Measurements from ENCODE around the gene ANK3.
A peak's percentile ranks its signal among the peaks of the same experiment; 100 is the strongest.

The ANK3 gene

GRCh38 chr10:60413306-60414012 lies 23.8 kb upstream of the ANK3 start:
- DNase-seq: no peak

GRCh38 chr10:60410970-60411369 lies 21.3 kb upstream of the ANK3 start:
- no peak for DNase-seq

DNA sequence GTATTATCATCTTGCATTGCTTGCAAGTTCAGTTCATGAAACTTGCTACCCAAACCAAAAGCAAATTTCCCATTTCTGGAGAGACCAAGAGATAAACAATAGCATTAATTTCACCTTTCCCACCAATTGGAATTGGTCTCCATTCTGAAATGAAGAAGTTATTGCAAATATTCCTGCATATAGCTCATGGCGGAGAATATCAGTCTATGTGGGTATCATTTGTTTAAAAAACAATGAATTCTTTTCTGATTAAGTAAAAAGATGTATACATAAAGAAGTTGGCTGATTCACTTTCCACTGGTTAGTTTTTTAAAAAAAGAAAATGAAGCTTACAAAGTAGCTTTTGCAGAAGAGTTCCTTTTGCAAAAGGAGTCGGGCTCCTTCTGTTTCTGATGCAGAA lies 19.5 kb upstream of the ANK3 start:
- DNase-seq: no peak

- DNase-seq: no peak
Observed at GRCh38 chr10:60406182-60406581, 16.5 kb upstream of the ANK3 start.

DNA sequence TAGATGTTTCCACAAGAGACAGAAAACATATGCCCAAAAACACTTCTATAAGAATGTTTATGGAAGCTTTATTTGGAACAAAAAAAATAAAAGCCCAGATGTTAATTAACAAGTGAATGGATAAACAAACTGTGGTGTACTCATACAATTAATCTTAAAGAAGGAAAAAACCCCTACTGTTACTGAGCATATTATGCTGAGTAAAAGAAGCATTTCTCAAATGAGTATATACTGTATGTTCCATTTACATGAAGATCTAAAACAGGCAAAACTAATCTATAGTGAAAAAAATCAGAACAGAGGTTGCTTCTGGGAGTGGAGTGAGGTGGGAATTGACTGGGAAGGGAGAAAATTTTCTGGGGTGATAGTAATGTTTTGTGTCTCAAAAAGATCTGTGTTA lies 15.5 kb upstream of the ANK3 start:
- no peak for DNase-seq

DNA sequence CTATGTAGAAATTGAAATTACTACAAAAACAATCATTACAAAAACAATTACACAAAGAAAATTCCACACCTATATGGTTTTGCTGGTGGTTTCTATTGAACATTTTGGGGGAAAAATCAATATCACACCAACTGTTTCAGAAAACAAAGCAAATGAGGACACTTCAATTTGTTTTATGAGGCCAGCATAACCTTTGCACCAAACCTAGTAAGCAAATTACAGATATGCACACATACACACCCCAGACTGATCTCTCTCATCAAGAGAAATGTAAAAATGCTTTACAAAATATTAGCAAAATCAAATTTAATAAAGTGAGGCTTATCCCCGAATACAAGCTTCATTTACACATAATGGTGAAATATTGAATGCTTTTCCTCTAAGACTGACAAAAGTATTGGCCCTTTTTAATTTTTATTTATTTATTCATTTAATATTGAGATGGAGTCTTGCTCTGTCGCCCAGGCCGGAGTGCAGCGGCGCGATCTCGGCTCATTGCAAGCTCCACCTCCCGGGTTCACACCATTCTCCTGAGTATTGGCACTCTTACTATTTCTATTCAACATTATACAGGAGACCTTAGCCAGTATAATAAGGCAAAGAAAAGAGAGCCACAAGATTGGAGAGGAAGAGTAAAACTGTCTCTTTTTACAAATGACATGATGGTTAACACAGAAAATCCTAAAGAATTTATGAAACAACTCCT lies 13.6 kb upstream of the ANK3 start:
- DNase-seq: no peak

DNA sequence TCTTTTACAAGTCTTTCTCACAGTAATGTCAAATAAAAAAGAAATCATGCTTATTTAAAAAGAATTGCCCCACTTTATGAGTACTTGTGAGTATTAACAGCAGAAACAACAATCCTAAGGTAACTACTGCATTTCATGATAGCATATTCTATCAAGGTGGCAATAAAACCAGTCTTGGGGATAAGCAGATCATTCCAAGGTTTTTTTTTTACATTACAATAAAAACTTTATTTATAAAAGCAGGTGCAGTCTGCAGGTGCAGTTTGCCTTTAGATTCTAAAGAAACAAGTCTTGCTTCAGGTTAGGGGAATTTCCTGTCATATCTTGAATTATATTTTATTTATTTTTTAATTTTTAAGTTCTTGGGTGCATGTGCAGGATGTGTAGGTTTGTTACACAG lies 10.7 kb upstream of the ANK3 start:
- no peak for DNase-seq

DNA sequence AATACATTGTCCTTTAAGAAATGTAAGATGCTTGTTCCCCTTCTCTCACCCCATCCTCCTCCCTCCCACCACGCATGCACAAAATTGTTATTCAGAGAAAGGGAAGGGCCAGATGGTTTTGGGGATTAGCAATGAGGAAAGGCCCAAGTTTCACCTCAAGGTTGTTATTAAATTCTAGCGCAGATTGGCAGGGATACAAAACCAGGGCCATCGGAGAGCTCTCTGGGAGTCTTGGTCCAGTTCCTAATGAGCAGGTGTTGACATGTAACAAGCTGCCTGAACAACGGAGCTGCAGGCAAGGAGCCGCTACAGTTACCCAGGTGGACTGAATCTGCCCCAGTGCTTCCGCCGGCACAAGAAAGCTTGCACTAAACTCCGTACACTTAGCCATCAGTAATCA lies 9.7 kb upstream of the ANK3 start:
- no peak for DNase-seq

DNA sequence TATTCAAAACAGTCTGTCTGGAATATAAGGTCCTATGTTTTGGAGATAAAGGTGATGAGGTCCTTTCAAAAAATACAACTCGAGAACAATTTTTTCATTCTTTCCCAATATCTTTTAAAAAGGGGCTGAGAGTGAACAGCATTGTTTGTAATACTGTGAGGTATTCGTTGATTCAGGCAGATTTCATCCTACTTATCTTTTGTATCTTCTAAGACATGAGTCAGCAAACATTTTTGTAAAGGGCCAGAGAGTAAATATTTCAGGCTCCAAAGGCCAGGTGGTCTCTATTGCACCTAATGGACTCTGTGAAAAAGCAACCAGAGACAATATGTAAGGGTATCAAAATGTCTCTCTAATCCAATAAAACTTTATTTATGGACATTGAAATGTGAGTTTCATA lies 8.1 kb upstream of the ANK3 start:
- no peak for DNase-seq

GRCh38 chr10:60396766-60397165 lies 7.1 kb upstream of the ANK3 start:
- no peak for DNase-seq

- no peak for DNase-seq
Observed at GRCh38 chr10:60395711-60396110, 6.0 kb upstream of the ANK3 start.

DNA sequence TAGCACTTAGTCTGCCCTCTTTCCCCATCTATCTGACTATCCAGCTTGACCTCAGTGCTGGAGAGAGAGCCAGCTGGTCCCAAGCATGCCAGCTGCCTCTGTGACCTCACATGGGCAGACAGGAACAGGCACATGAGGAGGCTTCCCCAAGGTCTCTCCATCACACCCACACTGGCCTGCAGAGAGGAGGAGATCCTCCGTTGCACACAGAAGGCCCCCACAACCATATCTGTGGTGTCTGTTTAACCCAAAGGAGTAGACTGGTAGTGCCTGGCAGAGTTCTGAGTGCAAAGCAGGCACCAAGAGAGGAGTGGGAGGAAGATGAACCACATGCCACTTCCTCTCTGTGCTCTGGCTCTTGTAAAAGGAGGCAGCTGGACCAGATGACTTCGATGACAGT lies 4.8 kb upstream of the ANK3 start:
- DNase-seq: no peak

- no peak for DNase-seq
Observed at GRCh38 chr10:60390224-60390626, 550 bp upstream of the ANK3 start.

- peak; percentile 50 for DNase-seq
Observed at GRCh38 chr10:60388709-60389301, 870 bp downstream of the ANK3 start.

GRCh38 chr10:60388116-60388625 lies 1.5 kb downstream of the ANK3 start:
- no peak for DNase-seq

DNA sequence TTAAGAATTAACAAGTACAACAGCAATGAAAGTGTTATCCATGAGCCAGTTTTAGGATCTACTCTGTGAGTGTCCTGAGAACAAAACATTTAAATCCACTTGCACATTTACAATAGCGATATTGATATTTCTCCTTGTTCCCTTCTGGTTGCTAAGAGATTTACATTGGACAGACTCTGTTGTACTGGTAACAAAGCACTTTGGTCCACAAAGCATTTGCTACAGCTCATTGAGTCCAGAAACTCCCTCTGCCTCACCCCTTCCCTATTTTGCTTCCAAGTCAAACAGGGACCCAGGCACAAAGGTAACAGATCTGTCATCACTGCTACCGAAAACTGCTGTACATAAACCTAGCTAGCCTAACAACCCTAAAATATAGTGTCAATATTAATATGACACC lies 2.1 kb downstream of the ANK3 start:
- DNase-seq: peak; percentile 87

DNA sequence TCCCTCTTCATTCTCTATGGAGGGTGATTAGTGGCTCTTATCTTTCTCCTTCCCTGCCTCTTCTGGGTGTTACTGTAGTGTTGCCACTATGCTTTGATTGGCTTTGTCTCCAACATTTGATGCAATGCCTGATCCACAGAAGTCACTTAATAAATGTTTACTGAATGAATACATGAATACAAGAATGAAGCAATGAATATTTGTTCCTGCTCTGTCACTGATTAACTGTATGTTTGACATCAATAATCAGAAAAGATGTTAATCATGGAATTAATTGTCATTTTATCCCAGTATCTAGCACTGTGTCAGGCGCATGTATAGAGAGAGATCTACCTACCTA lies 4.3 kb downstream of the ANK3 start:
- DNase-seq: no peak

GRCh38 chr10:60384708-60385398 lies 4.8 kb downstream of the ANK3 start:
- DNase-seq: no peak

GRCh38 chr10:60384011-60384410 lies 5.7 kb downstream of the ANK3 start:
- no peak for DNase-seq

DNA sequence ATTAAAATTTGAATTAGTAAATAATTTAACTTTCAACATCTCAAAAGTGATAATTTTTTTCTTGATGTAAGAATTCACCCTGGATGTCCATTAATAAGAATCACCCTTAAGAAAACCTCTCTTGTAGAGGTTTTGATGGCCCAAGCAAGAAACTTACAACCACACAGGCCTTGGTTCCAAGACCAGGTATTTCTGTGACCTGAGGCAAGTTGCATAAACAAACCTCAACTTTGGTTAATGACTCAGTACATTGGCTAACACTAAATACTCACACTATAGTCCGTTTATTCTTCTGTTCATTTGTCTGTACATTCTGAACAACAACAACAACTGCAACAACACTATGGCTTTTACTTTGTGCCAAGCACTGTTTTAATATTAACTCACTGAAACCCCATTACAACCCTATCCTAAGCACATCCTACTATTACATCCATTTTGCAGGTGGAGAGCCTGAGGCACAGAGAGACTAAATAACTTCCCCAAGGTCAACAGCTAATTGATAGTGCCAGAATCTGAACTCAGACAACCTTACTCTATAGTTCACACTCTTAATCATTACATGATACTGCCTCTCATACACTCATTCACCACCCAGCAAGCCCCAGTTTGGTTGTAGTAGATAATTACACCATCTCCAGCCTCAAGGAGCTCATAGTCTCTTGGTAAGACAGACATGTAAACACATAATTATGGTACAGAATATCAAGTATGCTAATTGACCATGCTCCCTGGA lies 6.6 kb downstream of the ANK3 start:
- DNase-seq: no peak

DNA sequence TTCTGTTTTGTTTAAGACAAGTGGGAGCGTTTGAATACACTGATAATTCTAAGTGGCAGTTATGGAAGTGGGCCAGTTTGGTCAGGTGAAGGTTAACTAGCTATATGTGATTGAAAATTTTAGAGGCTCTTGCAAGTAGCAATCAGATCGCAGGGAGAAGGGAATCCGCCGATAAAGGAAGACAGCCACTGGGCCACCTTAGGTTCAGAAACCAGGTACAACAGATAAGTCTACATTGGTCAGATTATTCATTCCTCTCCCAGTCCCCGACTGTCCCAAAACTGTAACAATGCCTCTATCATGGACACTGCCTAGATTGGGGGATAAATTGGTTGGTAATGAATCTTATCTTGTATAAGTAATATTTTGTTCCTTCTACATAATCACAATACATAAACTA lies 8.9 kb downstream of the ANK3 start:
- no peak for DNase-seq

DNA sequence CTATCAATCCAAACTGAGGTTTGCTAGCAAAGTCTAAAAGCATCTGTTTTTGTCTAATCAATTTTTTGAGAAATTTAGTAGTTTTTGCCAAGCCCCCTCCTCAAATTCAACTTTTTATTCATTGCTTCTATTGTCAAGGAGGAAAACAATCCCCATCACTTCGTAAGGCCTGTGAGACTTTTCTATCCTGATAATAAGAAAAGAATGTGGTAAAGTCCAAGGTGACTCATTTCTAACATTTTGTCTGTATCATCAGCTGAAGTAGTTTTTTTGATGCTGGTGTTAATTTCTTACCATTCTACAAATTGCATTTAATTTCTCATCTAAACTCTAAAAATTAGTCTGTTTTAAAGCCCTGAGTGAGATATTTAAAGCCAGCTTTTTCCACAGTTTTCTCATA lies 11.7 kb downstream of the ANK3 start:
- DNase-seq: no peak

DNA sequence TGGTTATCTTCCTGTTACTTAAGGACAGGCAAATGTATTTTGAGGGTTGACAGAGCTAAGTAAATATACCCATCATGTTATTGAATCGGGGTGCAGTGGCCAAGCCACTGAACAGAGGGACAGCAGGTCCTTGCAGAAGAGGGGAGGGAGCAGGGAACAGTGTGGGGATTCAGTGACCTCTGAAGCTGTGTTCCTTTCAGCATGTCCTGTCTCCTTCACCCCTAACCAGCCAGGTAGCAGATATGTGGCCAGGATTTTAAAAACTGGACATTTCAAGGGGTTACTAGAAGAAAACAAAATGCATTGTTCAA lies 12.7 kb downstream of the ANK3 start:
- no peak for DNase-seq

Measured in NCI-H345 (cell line).